HepG2 (cell line): ENCODE data around the gene CKLF. TPM values are rescaled to one million over a fixed set of nuclear protein-coding genes. Genes with fewer than 3 reads are reported as not detected.

Source experiments
- ATAC-seq: fragments of 200-7000 bp; cut with Tn5 transposase; 3 replicates; pipeline ENCODE4 v1.9.1; 2020; ENCODE audit warnings: mild to moderate bottlenecking, moderate library complexity
- BruUV-seq: library from RNA; stranded (reverse); fragments of 400-500 nt; replicated peaks from 2 replicates; lab custom pipeline; 2021; lab: Mats Ljungman, UMichigan
- CTCF ChIA-PET: fragments of 300-600 bp; formaldehyde crosslinking; extraction: SDS; loops from one replicate; lab custom pipeline; 2021; ENCODE audit warnings: low total read pairs, inconsistent platforms, low intra/inter-chr PET ratio; lab: Yijun Ruan, JAX
- POLR2A ChIA-PET: fragments of 350-600 bp; sonication (Branson Sonifier 250); formaldehyde crosslinking; loops from one replicate; lab custom pipeline; 2020; ENCODE audit warnings: antibody characterized with exemption, inconsistent platforms; lab: Yijun Ruan, JAX
- DNase-seq: peaks from one replicate; pipeline ENCODE4 v3.0.0-alpha.2; 2015; ENCODE audit warnings: low spot score
- FAIRE-seq: peaks from 3 replicates; lab custom pipeline; 2011; peaks lifted over from hg19 to GRCh38; lab: Jason Lieb, UNC
- H2AFZ ChIP-seq: one replicate; pipeline ENCODE4 v1.6.1; 2011; ENCODE audit warnings: low read length, inconsistent platforms
- H3K27ac ChIP-seq: fragments of 300-600 bp; 3 replicates; pipeline ENCODE4 v1.8.0; 2011; ENCODE audit warnings: mixed run types, mild to moderate bottlenecking, mixed read lengths, low read length, inconsistent platforms; ENCODE audit not compliant: insufficient read depth; ENCODE audit errors: extremely low read length
- H3K27me3 ChIP-seq, 2 experiments: fragments of 200-600 bp in 1 of 2; 2 replicates in 1 of 2; 3 replicates in 1 of 2; pipeline versions ENCODE4 v1.6.0 to v1.8.0; 2011; ENCODE audit warnings: low read length in 2 of 2, mild to moderate bottlenecking in 2 of 2, moderate library complexity in 2 of 2, inconsistent platforms in 1 of 2; ENCODE audit not compliant: insufficient read depth in 2 of 2, control insufficient read depth in 1 of 2
- H3K36me3 ChIP-seq, 2 experiments: fragments of 200-600 bp in 1 of 2; replicated peaks in 1 of 2; 2 replicates in 1 of 2; 3 replicates in 1 of 2; pipeline versions ENCODE4 v1.5.1 to v1.8.0; 2011; ENCODE audit warnings: low read length in 2 of 2, inconsistent platforms in 1 of 2; ENCODE audit not compliant: insufficient read depth in 2 of 2, control insufficient read depth in 1 of 2
- H3K4me1 ChIP-seq: 2 replicates; pipeline ENCODE4 v1.5.1; 2012; ENCODE audit warnings: low read length, inconsistent platforms; ENCODE audit not compliant: insufficient read depth
- H3K4me2 ChIP-seq: 2 replicates; pipeline ENCODE4 v1.6.0; 2011; ENCODE audit warnings: low read depth, low read length, inconsistent platforms
- H3K4me3 ChIP-seq, 3 experiments: fragments of 200-600 bp in 1 of 3; sonication (generic), shearing (Covaris generic) in 1 of 3; replicated peaks in 1 of 3; 2 replicates each; pipeline ENCODE4 v1.5.1; 2011 to 2016; ENCODE audit warnings: low read length in 3 of 3, inconsistent platforms in 2 of 3, low read depth in 2 of 3, mild to moderate bottlenecking in 2 of 3, control low read depth in 1 of 3, mixed read lengths in 1 of 3; ENCODE audit not compliant: insufficient read depth in 1 of 3
- H3K79me2 ChIP-seq: one replicate; pipeline ENCODE4 v1.6.1; 2011; ENCODE audit warnings: low read length, inconsistent platforms; ENCODE audit not compliant: insufficient read depth
- H3K9ac ChIP-seq: 2 replicates; pipeline ENCODE4 v1.6.0; 2011; ENCODE audit warnings: mild to moderate bottlenecking, low read depth, low read length, inconsistent platforms; ENCODE audit not compliant: insufficient read depth
- H3K9me3 ChIP-seq: 2 replicates; pipeline ENCODE4 v1.5.1; 2012; ENCODE audit warnings: mild to moderate bottlenecking, low read length
- H4K20me1 ChIP-seq: 2 replicates; pipeline ENCODE4 v1.6.0; 2011; ENCODE audit warnings: inconsistent platforms, mild to moderate bottlenecking, low read length, moderate library complexity; ENCODE audit not compliant: insufficient read depth
- FLYWCH1 ChIP-seq: sonication (generic); formaldehyde crosslinking; IDR thresholded peaks from 2 replicates; pipeline ENCODE4 v1.8.1; 2023; ENCODE audit warnings: mild to moderate bottlenecking, missing genetic modification reagents
- HMGA1 ChIP-seq: sonication (generic); formaldehyde crosslinking; conservative IDR thresholded peaks from 2 replicates; pipeline ENCODE4 v1.4.0; 2020; ENCODE audit warnings: missing genetic modification reagents
- KDM6A ChIP-seq: IDR thresholded peaks from 2 replicates; pipeline ENCODE4 v1.6.1; 2016; ENCODE audit warnings: low read depth
- MAFF ChIP-seq: IDR thresholded peaks from 2 replicates; pipeline ENCODE4 v1.6.1; 2011; ENCODE audit warnings: low read depth, low read length, improper control_type of control experiment
- MAFG ChIP-seq: sonication (generic); formaldehyde crosslinking; IDR thresholded peaks from 2 replicates; pipeline ENCODE4 v1.5.1; 2020; ENCODE audit warnings: mild to moderate bottlenecking, missing genetic modification reagents
- MAFK ChIP-seq, 2 experiments: IDR thresholded peaks in 1 of 2; conservative IDR thresholded peaks in 1 of 2; 2 replicates each; pipeline ENCODE4 v1.6.1; 2011; ENCODE audit warnings: improper control_type of control experiment in 2 of 2, low read length in 2 of 2
- TARDBP ChIP-seq: sonication (generic); formaldehyde crosslinking; IDR thresholded peaks from 2 replicates; pipeline ENCODE4 v1.8.0; 2022; ENCODE audit warnings: mild to moderate bottlenecking, missing genetic modification reagents
- UBTF ChIP-seq: sonication (generic); formaldehyde crosslinking; IDR thresholded peaks from 2 replicates; pipeline ENCODE4 v1.4.0; 2020; ENCODE audit warnings: mild to moderate bottlenecking, missing genetic modification reagents
- ZBTB20 ChIP-seq: sonication (generic); formaldehyde crosslinking; IDR thresholded peaks from 2 replicates; pipeline ENCODE4 v1.8.1; 2023; ENCODE audit warnings: missing genetic modification reagents, low read depth, mild to moderate bottlenecking, borderline replicate concordance
- ZBTB25 ChIP-seq: IDR thresholded peaks from 2 replicates; pipeline ENCODE4 v1.6.1; 2018; ENCODE audit warnings: missing genetic modification reagents
- ZNF619 ChIP-seq: sonication (generic); formaldehyde crosslinking; IDR thresholded peaks from 2 replicates; pipeline ENCODE4 v1.4.0; 2020; ENCODE audit warnings: mild to moderate bottlenecking, missing genetic modification reagents
- ZNF644 ChIP-seq: IDR thresholded peaks from 2 replicates; pipeline ENCODE4 v1.6.1; 2016; ENCODE audit warnings: low read depth
- ZNF687 ChIP-seq: sonication (generic); formaldehyde crosslinking; IDR thresholded peaks from 2 replicates; pipeline ENCODE4 v1.5.1; 2020; ENCODE audit warnings: mild to moderate bottlenecking, missing genetic modification reagents, moderate library complexity
- ZNF761 ChIP-seq: sonication (generic); formaldehyde crosslinking; conservative IDR thresholded peaks from 2 replicates; pipeline ENCODE4 v1.4.0; 2020; ENCODE audit warnings: mild to moderate bottlenecking, missing genetic modification reagents
- ZNF768 ChIP-seq: sonication (generic); formaldehyde crosslinking; IDR thresholded peaks from 2 replicates; pipeline ENCODE4 v1.4.0; 2020; ENCODE audit warnings: missing genetic modification reagents
- WGBS: methylation state at CpG from one replicate; pipeline ENCODE4 v1.1.6; 2017; ENCODE audit warnings: low lambda C conversion rate; 5-methylcytosine and 5-hydroxymethylcytosine counted together
- in situ Hi-C: cut with HindIII; loops from 2 replicates; pipeline ENCODE4 v1.10.0; 2017; ENCODE audit warnings: low pct_unique_long_range_greater_than_20kb; ENCODE audit not compliant: extremely low pct_ligation_motif_present
- intact Hi-C: fragments of 100-400 bp; cut with micrococcal nuclease; formaldehyde crosslinking; loops from one replicate; pipeline ENCODE4 v1.10.0; 2022; ENCODE audit not compliant: unreplicated experiment
- polyA plus RNA-seq, 8 experiments: library from polyadenylated mRNA; depleted of rRNA in 3 of 8; stranded (reverse) in 7 of 8; unstranded in 1 of 8; fragments of >200 nt; fragmentation: Illumina TruSeq in 4 of 8; extraction: Trizol in 4 of 8; gene quantifications; 2 replicates each; pipeline versions ENCODE4 v1.2.1 to v1.2.3, GENCODE V29; 2011 to 2016; ENCODE audit warnings: low read depth in 4 of 8, missing spikeins in 1 of 8, mixed read lengths in 1 of 8; ENCODE audit not compliant: insufficient read depth in 1 of 8
- total RNA-seq, 5 experiments: library from RNA; depleted of rRNA; stranded (reverse); fragments of >200 nt; fragmentation: Illumina TruSeq; extraction: Trizol; gene quantifications; 2 replicates each; pipeline ENCODE4 v1.2.3, GENCODE V29; 2016; ENCODE audit warnings: low read depth in 1 of 5

CKLF gene
- total and polyA plus RNA-seq, 2 of the 13 experiments (the other 11 are each of a cell fraction or from before 2014, with no cell fraction given) = 120 to 167 TPM

- TF ChIP-seq KDM6A (CRISPR knock-in tag) = no peak
Measured at GRCh38 chr16:66510298-66510697, 42.1 kb upstream of the CKLF start (continued).

GRCh38 chr16:66510711-66511601 lies 41.4 kb upstream of the CKLF start:
- FAIRE-seq (no peak), DNase-seq (no peak), ATAC-seq (no peak)
- Histone ChIP-seq H3K4me3 (no peak overlapping the region), H2AFZ (no peak overlapping the region), H4K20me1 (no peaks in the 10 kb centered on the region), H3K4me2 (no peak overlapping the region), H3K36me3 (peaks cover 3 to 5% of the 10 kb centered on the region in 2 experiments; a peak in 4 of 5 replicates), H3K27ac (no peak overlapping the region), H3K9ac (no peak overlapping the region), H3K4me1 (peaks cover 40% of the 10 kb centered on the region), H3K79me2 (no peaks in the 10 kb centered on the region), H3K9me3 (no peaks in the 10 kb centered on the region), H3K27me3 (no peaks in the 10 kb centered on the region)
- BruUV-seq = no TSS peak
- intact Hi-C loops = no loop called here
- TF ChIP-seq MAFK (conservative IDR thresholded peaks at IDR 0.05 in 1 of 2, IDR thresholded peaks at IDR 0.05 in 1 of 2; ENCODE audit: low read length in 2 of 2) (peak; percentile 99 to 100), TARDBP (CRISPR knock-in tag) (no peak), ZNF619 (CRISPR knock-in tag) (0 out of 2 replicates have a peak, but pooled peaks have one; percentile 35), HMGA1 (CRISPR knock-in tag) (no peak), ZNF687 (CRISPR knock-in tag) (peak; percentile 25), ZNF768 (CRISPR knock-in tag) (peak; percentile 90), UBTF (CRISPR knock-in tag) (no peak), ZBTB25 (CRISPR knock-in tag) (no peak), ZBTB20 (CRISPR knock-in tag) (no peak), FLYWCH1 (CRISPR knock-in tag) (no peak), MAFF (peak; percentile 99), ZNF761 (CRISPR knock-in tag) (0 out of 2 replicates have a peak, but pooled peaks have one; percentile 11), ZNF644 (CRISPR knock-in tag) (no peak), MAFG (CRISPR knock-in tag) (peak; percentile 85)
- POLR2A ChIA-PET = interaction anchor here (1.2 to 2.2 kb wide), 2 partner anchors 41 to 77 kb away, joined by 3 to 10 read pairs; partner anchors contain the start of gene CKLF
- in situ Hi-C loops = no loop called here
- 95% methylated on average over 12 of the region's 12 CpGs for WGBS
- CTCF ChIA-PET = no interaction called here
